Calu3 (cell line): ENCODE results near the gene GNG12. TPM values are rescaled to one million over a fixed set of nuclear protein-coding genes. Genes with fewer than 3 reads are reported as not detected.

Experiments used
- BruUV-seq: library from RNA; stranded (reverse); fragments of 400-500 nt; replicated peaks from 2 replicates; lab custom pipeline; 2021; lab: Mats Ljungman, UMichigan
- CTCF ChIA-PET: fragments of 300-600 bp; sonication (Branson Sonifier 250); formaldehyde crosslinking; loops from one replicate; lab custom pipeline; 2022; ENCODE audit warnings: antibody characterized with exemption; lab: Charles Lee
- DNase-seq: peaks from one replicate; pipeline ENCODE4 v3.0.0; 2022
- H3K27ac Mint-ChIP-seq: one replicate; pipeline ENCODE4 v1.8.0; 2022; ENCODE audit warnings: mixed read lengths; ENCODE audit not compliant: unreplicated experiment
- H3K27me3 Mint-ChIP-seq: one replicate; pipeline ENCODE4 v1.8.0; 2022; ENCODE audit warnings: mixed read lengths; ENCODE audit not compliant: unreplicated experiment
- H3K36me3 Mint-ChIP-seq: one replicate; pipeline ENCODE4 v1.8.0; 2022; ENCODE audit warnings: mild to moderate bottlenecking, moderate library complexity, mixed read lengths; ENCODE audit not compliant: insufficient read depth, unreplicated experiment
- H3K4me1 Mint-ChIP-seq: one replicate; pipeline ENCODE4 v1.8.0; 2022; ENCODE audit warnings: mild to moderate bottlenecking, low read depth, mixed read lengths; ENCODE audit not compliant: unreplicated experiment
- H3K4me3 Mint-ChIP-seq: one replicate; pipeline ENCODE4 v1.8.0; 2022; ENCODE audit warnings: mild to moderate bottlenecking, low read depth, moderate library complexity, mixed read lengths; ENCODE audit not compliant: unreplicated experiment
- H3K9me3 Mint-ChIP-seq: one replicate; pipeline ENCODE4 v1.8.0; 2022; ENCODE audit warnings: low read depth, mixed read lengths; ENCODE audit not compliant: unreplicated experiment
- intact Hi-C: fragments of 100-400 bp; cut with micrococcal nuclease; formaldehyde crosslinking; loops from one replicate; pipeline ENCODE4 v1.10.0; 2022; ENCODE audit not compliant: unreplicated experiment
- total RNA-seq: library from RNA; stranded (reverse); gene quantifications from 2 replicates; pipeline ENCODE4 v1.2.3, GENCODE V29; 2022
- TF ChIP-seq, protein P1 (sequence below): fragments of 200-600 bp; IDR thresholded peaks from one replicate; pipeline ENCODE4 v1.8.0; 2022; ENCODE audit warnings: antibody characterized with exemption; ENCODE audit not compliant: unreplicated experiment

The GNG12 gene
- total RNA-seq, 1 experiment from 2014 or later: 85.6 TPM

DNA sequence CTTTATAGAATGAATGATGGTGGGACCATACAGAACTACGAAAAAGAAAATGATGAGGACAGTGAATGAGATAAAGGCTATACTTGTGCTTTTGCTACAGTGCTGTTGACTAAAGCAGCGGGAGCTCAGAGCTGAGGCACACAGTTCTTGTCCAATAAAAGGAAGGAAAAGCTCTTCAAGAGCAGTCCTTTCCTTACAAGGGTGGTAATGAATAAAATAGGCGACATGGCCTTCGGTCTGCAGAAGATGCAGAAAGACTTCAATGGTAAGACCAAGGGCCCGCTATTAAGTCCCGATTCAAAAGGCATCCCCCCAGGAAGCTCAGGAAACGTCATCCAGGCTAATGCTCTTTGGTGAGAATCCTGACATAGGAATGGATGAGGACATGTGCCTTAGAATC lies 44.4 kb downstream of the GNG12 start:
- Mint-ChIP-seq H3K9me3 (no peaks in the 10 kb centered on the region), H3K36me3 (no peaks in the 10 kb centered on the region), H3K4me3 (no peak overlapping the region), H3K27me3 (no peaks in the 10 kb centered on the region), H3K4me1 (peaks cover 29% of the 10 kb centered on the region), H3K27ac (no peak overlapping the region)
- DNase-seq: no peak
- CTCF ChIA-PET: no interaction called here
- no TSS peak for BruUV-seq
- TF ChIP-seq, protein P1, sequence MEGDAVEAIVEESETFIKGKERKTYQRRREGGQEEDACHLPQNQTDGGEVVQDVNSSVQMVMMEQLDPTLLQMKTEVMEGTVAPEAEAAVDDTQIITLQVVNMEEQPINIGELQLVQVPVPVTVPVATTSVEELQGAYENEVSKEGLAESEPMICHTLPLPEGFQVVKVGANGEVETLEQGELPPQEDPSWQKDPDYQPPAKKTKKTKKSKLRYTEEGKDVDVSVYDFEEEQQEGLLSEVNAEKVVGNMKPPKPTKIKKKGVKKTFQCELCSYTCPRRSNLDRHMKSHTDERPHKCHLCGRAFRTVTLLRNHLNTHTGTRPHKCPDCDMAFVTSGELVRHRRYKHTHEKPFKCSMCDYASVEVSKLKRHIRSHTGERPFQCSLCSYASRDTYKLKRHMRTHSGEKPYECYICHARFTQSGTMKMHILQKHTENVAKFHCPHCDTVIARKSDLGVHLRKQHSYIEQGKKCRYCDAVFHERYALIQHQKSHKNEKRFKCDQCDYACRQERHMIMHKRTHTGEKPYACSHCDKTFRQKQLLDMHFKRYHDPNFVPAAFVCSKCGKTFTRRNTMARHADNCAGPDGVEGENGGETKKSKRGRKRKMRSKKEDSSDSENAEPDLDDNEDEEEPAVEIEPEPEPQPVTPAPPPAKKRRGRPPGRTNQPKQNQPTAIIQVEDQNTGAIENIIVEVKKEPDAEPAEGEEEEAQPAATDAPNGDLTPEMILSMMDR: no peak
- intact Hi-C loops: no loop called here

DNA sequence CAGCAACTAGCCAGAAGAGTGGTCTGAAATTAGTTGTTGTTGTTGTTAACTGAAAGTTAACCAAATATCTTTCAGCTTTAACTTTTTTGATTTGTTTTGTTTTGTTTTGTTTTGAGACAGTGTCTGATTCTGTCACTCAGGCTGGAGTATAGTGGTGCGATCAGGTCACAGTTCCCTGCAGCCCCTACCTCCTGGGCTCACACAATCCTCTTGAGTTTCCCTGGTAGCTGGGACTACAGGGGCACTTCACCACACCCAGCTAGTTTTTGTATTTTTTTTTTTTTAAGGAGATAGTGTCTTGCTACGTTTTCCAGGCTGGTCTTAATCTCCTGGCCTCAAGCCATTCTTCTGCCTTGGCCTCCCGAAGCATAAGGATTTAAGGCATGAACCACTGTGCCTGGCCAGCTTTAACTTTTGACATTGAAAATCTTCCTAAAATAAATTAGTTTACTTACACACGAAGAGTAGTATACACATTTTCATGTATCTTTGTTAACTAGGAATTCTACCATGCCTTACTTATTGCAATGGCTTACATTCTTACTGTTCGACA lies 45.0 kb downstream of the GNG12 start:
- BruUV-seq: no TSS peak
- TF ChIP-seq, protein P1: no peak
- CTCF ChIA-PET: no interaction called here
- Mint-ChIP-seq H3K9me3 (no peaks in the 10 kb centered on the region), H3K27me3 (no peaks in the 10 kb centered on the region), H3K27ac (no peak overlapping the region), H3K4me3 (no peak overlapping the region), H3K36me3 (no peaks in the 10 kb centered on the region), H3K4me1 (peaks cover 24% of the 10 kb centered on the region)
- no peak for DNase-seq
- intact Hi-C loops: no loop called here

DNA sequence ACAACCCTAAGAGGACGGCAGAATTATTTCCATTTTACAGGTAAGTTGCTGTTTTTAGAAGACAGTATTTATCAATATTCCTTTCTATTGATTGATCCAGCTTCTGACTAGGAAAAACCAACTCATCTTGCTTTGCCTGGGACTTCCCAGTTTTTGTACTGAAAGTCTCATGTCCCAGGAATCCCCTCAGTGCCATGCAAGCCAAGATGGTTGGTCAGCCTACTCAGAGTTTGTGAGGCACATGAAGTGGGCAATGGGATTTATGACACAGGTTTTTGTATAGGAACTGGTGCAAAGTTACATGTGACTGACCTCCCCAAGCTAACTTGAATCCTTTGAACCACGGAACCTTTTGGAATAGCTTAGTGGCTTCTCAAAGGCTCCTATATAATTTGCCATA lies 45.5 kb downstream of the GNG12 start:
- Mint-ChIP-seq H3K4me3 (no peak overlapping the region), H3K36me3 (no peaks in the 10 kb centered on the region), H3K27me3 (no peaks in the 10 kb centered on the region), H3K4me1 (peaks cover 18% of the 10 kb centered on the region), H3K27ac (no peak overlapping the region), H3K9me3 (no peaks in the 10 kb centered on the region)
- DNase-seq: no peak
- TF ChIP-seq, protein P1: no peak
- no TSS peak for BruUV-seq
- CTCF ChIA-PET: interaction anchor here (0.6 kb wide), 1 partner anchor 22 kb away, joined by 6 read pairs; no protein-coding TSS in a partner anchor
- intact Hi-C loops: no loop called here

DNA sequence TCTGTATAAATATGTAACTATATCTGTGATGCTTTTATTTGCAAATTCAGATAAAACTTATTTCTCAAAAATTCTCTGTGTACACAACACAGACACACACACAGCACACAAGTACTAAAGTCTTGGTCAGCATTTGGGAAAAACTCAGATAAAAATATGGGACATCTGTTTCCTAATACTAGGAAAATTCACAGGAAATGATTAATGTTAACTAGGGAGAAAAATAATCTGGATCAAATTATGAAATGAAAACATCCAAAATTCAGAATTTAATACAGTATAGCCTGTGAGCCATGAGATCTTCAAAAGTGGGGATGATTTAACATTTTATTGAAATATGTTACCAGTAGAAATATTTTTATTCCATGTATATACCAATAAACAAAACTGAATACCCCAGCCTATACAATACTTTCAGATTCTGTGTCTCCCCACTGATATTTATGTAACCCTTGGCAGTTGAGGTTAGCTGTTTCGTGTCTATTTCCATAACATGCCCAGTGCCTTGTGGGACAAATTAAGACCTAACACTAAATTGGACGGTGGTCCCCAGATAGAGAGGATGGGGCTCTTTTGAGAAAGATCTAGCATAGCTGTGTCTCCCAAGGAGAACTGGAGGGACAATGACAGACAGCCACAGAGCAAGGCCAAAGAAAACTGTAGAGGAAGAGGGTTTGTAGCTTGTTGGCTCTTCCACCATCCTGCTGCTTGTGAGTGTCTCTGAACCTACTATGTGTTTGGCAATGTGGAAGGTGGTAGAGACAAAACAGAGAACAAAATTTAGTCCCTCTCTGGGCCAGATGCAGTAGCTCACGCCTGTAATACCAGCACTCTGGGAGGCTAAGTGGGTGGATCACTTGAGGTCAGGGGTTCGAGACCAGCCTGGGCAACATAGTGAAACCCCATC lies 47.2 kb downstream of the GNG12 start:
- BruUV-seq: no TSS peak
- H3K27ac Mint-ChIP-seq: no peak overlapping the region
- TF ChIP-seq, protein P1: no peak
- no peaks in the 10 kb centered on the region for H3K27me3 Mint-ChIP-seq
- no peak for DNase-seq
- H3K4me1 Mint-ChIP-seq: peaks cover 1% of the 10 kb centered on the region
- no peaks in the 10 kb centered on the region for H3K9me3 Mint-ChIP-seq
- H3K36me3 Mint-ChIP-seq: no peaks in the 10 kb centered on the region
- intact Hi-C loops: no loop called here
- CTCF ChIA-PET: no interaction called here
- H3K4me3 Mint-ChIP-seq: no peak overlapping the region
